CD4-positive, alpha-beta T cell treated with Interleukin-1 beta for 1 hour (primary cell): ENCODE measurements around the gene PCDHB3.
"Not testable (repeated sequence)": the region's sequence is repeated elsewhere in the genome, so short reads cannot be mapped to it uniquely, and the experiment has no call there.

Source experiments
- DNase-seq, 2 donors: peaks; one replicate each; pipeline ENCODE4 v3.0.0-alpha.2; 2020 to 2022

Gene PCDHB3

DNA sequence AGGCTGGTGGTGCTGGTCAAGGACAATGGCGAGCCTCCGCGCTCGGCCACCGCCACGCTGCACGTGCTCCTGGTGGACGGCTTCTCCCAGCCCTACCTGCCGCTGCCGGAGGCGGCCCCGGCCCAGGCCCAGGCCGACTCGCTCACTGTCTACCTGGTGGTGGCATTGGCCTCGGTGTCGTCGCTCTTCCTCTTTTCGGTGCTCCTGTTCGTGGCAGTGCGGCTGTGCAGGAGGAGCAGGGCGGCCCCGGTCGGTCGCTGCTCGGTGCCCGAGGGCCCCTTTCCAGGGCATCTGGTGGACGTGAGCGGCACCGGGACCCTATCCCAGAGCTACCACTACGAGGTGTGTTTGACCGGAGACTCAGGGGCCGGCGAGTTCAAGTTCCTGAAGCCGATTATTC is 37.1 kb downstream of the PCDHB3 start:
- DNase-seq = not testable (repeated sequence)

DNA sequence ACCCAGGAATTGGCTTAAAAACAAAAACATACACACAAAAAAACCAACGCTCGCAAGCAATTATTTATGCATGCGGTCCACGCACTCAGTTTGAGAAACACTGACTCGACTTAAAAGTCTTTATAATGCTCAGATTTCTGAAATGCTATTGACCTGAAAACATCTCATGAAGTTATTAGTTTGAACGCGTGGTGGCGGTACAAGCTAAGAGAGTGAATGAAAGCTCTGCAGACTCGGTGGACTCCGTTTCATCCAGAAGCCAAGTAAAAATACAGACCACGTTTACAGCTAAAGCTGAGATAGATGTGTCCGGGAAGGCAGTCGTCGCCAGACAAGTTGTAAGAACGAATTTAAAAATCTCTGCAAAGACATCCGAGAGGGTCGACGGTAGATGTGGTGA is 49.5 kb downstream of the PCDHB3 start, which contains the start of gene PCDHB6:
Gene PCDHB6, plus strand, starts transcription at position 246 of the 400 bp plus-strand sequence. CDS start 201 bp downstream, outside the sequence.
- no peak for DNase-seq

DNA sequence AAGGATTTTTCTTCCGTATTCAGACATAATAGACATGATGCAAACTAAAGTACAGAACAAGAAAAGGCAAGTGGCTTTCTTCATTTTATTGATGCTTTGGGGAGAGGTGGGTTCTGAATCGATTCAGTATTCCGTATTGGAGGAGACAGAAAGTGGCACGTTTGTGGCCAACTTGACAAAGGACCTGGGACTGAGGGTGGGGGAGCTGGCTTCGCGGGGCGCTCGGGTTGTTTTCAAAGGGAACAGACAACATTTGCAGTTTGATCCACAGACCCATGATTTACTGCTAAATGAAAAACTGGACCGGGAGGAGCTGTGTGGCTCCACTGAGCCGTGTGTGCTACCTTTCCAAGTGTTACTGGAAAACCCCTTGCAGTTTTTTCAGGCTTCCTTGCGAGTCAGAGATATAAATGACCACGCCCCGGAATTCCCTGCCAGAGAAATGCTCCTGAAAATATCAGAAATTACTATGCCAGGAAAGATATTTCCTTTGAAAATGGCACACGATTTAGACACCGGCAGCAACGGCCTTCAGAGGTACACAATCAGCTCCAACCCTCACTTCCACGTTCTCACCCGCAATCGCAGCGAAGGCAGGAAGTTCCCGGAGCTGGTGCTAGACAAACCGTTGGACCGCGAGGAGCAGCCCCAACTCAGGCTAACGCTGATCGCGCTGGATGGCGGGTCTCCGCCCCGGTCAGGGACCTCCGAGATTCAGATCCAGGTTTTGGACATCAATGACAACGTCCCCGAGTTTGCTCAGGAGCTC is 50.1 kb downstream of the PCDHB3 start:
- no peak for DNase-seq

- no peak for DNase-seq
These were observed 50.7 kb downstream of the PCDHB3 start for GRCh38 chr5:141150993-141151325.

DNA sequence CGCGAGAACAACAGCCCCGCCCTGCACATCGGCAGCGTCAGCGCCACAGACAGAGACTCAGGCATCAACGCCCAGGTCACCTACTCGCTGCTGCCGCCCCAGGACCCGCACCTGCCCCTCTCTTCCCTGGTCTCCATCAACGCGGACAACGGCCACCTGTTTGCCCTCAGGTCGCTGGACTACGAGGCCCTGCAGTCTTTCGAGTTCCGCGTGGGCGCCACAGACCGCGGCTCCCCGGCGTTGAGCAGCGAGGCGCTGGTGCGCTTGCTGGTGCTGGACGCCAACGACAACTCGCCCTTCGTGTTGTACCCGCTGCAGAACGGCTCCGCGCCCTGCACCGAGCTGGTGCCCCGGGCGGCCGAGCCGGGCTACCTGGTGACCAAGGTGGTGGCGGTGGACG is 51.4 kb downstream of the PCDHB3 start:
- not testable (repeated sequence) for DNase-seq

- not testable (repeated sequence) for DNase-seq
These were observed 51.8 kb downstream of the PCDHB3 start for GRCh38 chr5:141152096-141152495.
